HepG2 (cell line): Measurements from ENCODE around the gene UPB1. TPM values are rescaled to one million over a fixed set of nuclear protein-coding genes. Genes with fewer than 3 reads are reported as not detected.

Source experiments
- ATAC-seq: fragments of 200-7000 bp; cut with Tn5 transposase; 3 replicates; pipeline ENCODE4 v1.9.1; 2020; ENCODE audit warnings: mild to moderate bottlenecking, moderate library complexity
- BruUV-seq: library from RNA; stranded (reverse); fragments of 400-500 nt; replicated peaks from 2 replicates; lab custom pipeline; 2021; lab: Mats Ljungman, UMichigan
- CTCF ChIA-PET: fragments of 300-600 bp; formaldehyde crosslinking; extraction: SDS; loops from one replicate; lab custom pipeline; 2021; ENCODE audit warnings: low total read pairs, inconsistent platforms, low intra/inter-chr PET ratio; lab: Yijun Ruan, JAX
- POLR2A ChIA-PET: fragments of 350-600 bp; sonication (Branson Sonifier 250); formaldehyde crosslinking; loops from one replicate; lab custom pipeline; 2020; ENCODE audit warnings: antibody characterized with exemption, inconsistent platforms; lab: Yijun Ruan, JAX
- DNase-seq: peaks from one replicate; pipeline ENCODE4 v3.0.0-alpha.2; 2015; ENCODE audit warnings: low spot score
- FAIRE-seq: peaks from 3 replicates; lab custom pipeline; 2011; peaks lifted over from hg19 to GRCh38; lab: Jason Lieb, UNC
- H2AFZ ChIP-seq: one replicate; pipeline ENCODE4 v1.6.1; 2011; ENCODE audit warnings: low read length, inconsistent platforms
- H3K27ac ChIP-seq: fragments of 300-600 bp; 3 replicates; pipeline ENCODE4 v1.8.0; 2011; ENCODE audit warnings: mixed run types, mild to moderate bottlenecking, mixed read lengths, low read length, inconsistent platforms; ENCODE audit not compliant: insufficient read depth; ENCODE audit errors: extremely low read length
- H3K27me3 ChIP-seq, 2 experiments: fragments of 200-600 bp in 1 of 2; 2 replicates in 1 of 2; 3 replicates in 1 of 2; pipeline versions ENCODE4 v1.6.0 to v1.8.0; 2011; ENCODE audit warnings: low read length in 2 of 2, mild to moderate bottlenecking in 2 of 2, moderate library complexity in 2 of 2, inconsistent platforms in 1 of 2; ENCODE audit not compliant: insufficient read depth in 2 of 2, control insufficient read depth in 1 of 2
- H3K36me3 ChIP-seq, 2 experiments: fragments of 200-600 bp in 1 of 2; replicated peaks in 1 of 2; 2 replicates in 1 of 2; 3 replicates in 1 of 2; pipeline versions ENCODE4 v1.5.1 to v1.8.0; 2011; ENCODE audit warnings: low read length in 2 of 2, inconsistent platforms in 1 of 2; ENCODE audit not compliant: insufficient read depth in 2 of 2, control insufficient read depth in 1 of 2
- H3K4me1 ChIP-seq: 2 replicates; pipeline ENCODE4 v1.5.1; 2012; ENCODE audit warnings: low read length, inconsistent platforms; ENCODE audit not compliant: insufficient read depth
- H3K4me2 ChIP-seq: 2 replicates; pipeline ENCODE4 v1.6.0; 2011; ENCODE audit warnings: low read depth, low read length, inconsistent platforms
- H3K4me3 ChIP-seq, 3 experiments: fragments of 200-600 bp in 1 of 3; sonication (generic), shearing (Covaris generic) in 1 of 3; replicated peaks in 1 of 3; 2 replicates each; pipeline ENCODE4 v1.5.1; 2011 to 2016; ENCODE audit warnings: low read length in 3 of 3, inconsistent platforms in 2 of 3, low read depth in 2 of 3, mild to moderate bottlenecking in 2 of 3, control low read depth in 1 of 3, mixed read lengths in 1 of 3; ENCODE audit not compliant: insufficient read depth in 1 of 3
- H3K79me2 ChIP-seq: one replicate; pipeline ENCODE4 v1.6.1; 2011; ENCODE audit warnings: low read length, inconsistent platforms; ENCODE audit not compliant: insufficient read depth
- H3K9ac ChIP-seq: 2 replicates; pipeline ENCODE4 v1.6.0; 2011; ENCODE audit warnings: mild to moderate bottlenecking, low read depth, low read length, inconsistent platforms; ENCODE audit not compliant: insufficient read depth
- H3K9me3 ChIP-seq: 2 replicates; pipeline ENCODE4 v1.5.1; 2012; ENCODE audit warnings: mild to moderate bottlenecking, low read length
- H4K20me1 ChIP-seq: 2 replicates; pipeline ENCODE4 v1.6.0; 2011; ENCODE audit warnings: inconsistent platforms, mild to moderate bottlenecking, low read length, moderate library complexity; ENCODE audit not compliant: insufficient read depth
- ATAD3A ChIP-seq: sonication (generic); formaldehyde crosslinking; IDR thresholded peaks from 2 replicates; pipeline ENCODE4 v1.4.0; 2020; ENCODE audit warnings: missing genetic modification reagents
- KDM1A ChIP-seq: IDR thresholded peaks from 2 replicates; pipeline ENCODE4 v1.6.1; 2016; ENCODE audit warnings: missing compliant biosample characterization
- MIER3 ChIP-seq: IDR thresholded peaks from 2 replicates; pipeline ENCODE4 v1.6.1; 2016; ENCODE audit warnings: missing compliant biosample characterization, borderline replicate concordance
- SOX13 ChIP-seq, 3 experiments: fragments of 450-650 bp in 1 of 3; sonication (generic) in 1 of 3; formaldehyde crosslinking in 1 of 3; IDR thresholded peaks in 2 of 3; conservative IDR thresholded peaks in 1 of 3; 2 replicates each; pipeline versions ENCODE4 v1.5.0 to v1.6.1; 2016 to 2020; ENCODE audit warnings: antibody characterized with exemption in 1 of 3, mild to moderate bottlenecking in 1 of 3, missing compliant biosample characterization in 1 of 3, missing genetic modification reagents in 1 of 3, moderate library complexity in 1 of 3
- SP5 ChIP-seq: IDR thresholded peaks from 2 replicates; pipeline ENCODE4 v1.6.1; 2016; ENCODE audit warnings: low read depth, borderline replicate concordance
- TAF1 ChIP-seq: sonication (generic); formaldehyde crosslinking; IDR thresholded peaks from 2 replicates; pipeline ENCODE4 v1.4.0; 2020; ENCODE audit warnings: missing genetic modification reagents
- ZBTB20 ChIP-seq: sonication (generic); formaldehyde crosslinking; IDR thresholded peaks from 2 replicates; pipeline ENCODE4 v1.8.1; 2023; ENCODE audit warnings: missing genetic modification reagents, low read depth, mild to moderate bottlenecking, borderline replicate concordance
- ZBTB38 ChIP-seq: sonication (generic); formaldehyde crosslinking; IDR thresholded peaks from 2 replicates; pipeline ENCODE4 v1.5.1; 2020; ENCODE audit warnings: mild to moderate bottlenecking, missing genetic modification reagents
- ZNF251 ChIP-seq: sonication (generic); formaldehyde crosslinking; IDR thresholded peaks from 2 replicates; pipeline ENCODE4 v1.9.0; 2021; ENCODE audit warnings: mild to moderate bottlenecking, missing genetic modification reagents
- ZNF333 ChIP-seq: sonication (generic); formaldehyde crosslinking; IDR thresholded peaks from 2 replicates; pipeline ENCODE4 v1.4.0; 2020; ENCODE audit warnings: mild to moderate bottlenecking, missing genetic modification reagents, borderline replicate concordance
- ZNF546 ChIP-seq: sonication (generic); formaldehyde crosslinking; conservative IDR thresholded peaks from 2 replicates; pipeline ENCODE4 v1.8.1; 2023; ENCODE audit warnings: mild to moderate bottlenecking, missing genetic modification reagents
- ZNF558 ChIP-seq: sonication (generic); formaldehyde crosslinking; IDR thresholded peaks from 2 replicates; pipeline ENCODE4 v1.9.0; 2022; ENCODE audit warnings: mild to moderate bottlenecking, missing genetic modification reagents, borderline replicate concordance
- ZNF639 ChIP-seq: conservative IDR thresholded peaks from 2 replicates; pipeline ENCODE4 v1.6.1; 2018; ENCODE audit warnings: missing genetic modification reagents
- ZNF670 ChIP-seq: sonication (generic); formaldehyde crosslinking; IDR thresholded peaks from 2 replicates; pipeline ENCODE4 v1.8.0; 2022; ENCODE audit warnings: mild to moderate bottlenecking, missing genetic modification reagents, borderline replicate concordance
- ZNF761 ChIP-seq: sonication (generic); formaldehyde crosslinking; conservative IDR thresholded peaks from 2 replicates; pipeline ENCODE4 v1.4.0; 2020; ENCODE audit warnings: mild to moderate bottlenecking, missing genetic modification reagents
- WGBS: methylation state at CpG from one replicate; pipeline ENCODE4 v1.1.6; 2017; ENCODE audit warnings: low lambda C conversion rate; 5-methylcytosine and 5-hydroxymethylcytosine counted together
- in situ Hi-C: cut with HindIII; loops from 2 replicates; pipeline ENCODE4 v1.10.0; 2017; ENCODE audit warnings: low pct_unique_long_range_greater_than_20kb; ENCODE audit not compliant: extremely low pct_ligation_motif_present
- intact Hi-C: fragments of 100-400 bp; cut with micrococcal nuclease; formaldehyde crosslinking; loops from one replicate; pipeline ENCODE4 v1.10.0; 2022; ENCODE audit not compliant: unreplicated experiment
- polyA plus RNA-seq, 8 experiments: library from polyadenylated mRNA; depleted of rRNA in 3 of 8; stranded (reverse) in 7 of 8; unstranded in 1 of 8; fragments of >200 nt; fragmentation: Illumina TruSeq in 4 of 8; extraction: Trizol in 4 of 8; gene quantifications; 2 replicates each; pipeline versions ENCODE4 v1.2.1 to v1.2.3, GENCODE V29; 2011 to 2016; ENCODE audit warnings: low read depth in 4 of 8, missing spikeins in 1 of 8, mixed read lengths in 1 of 8; ENCODE audit not compliant: insufficient read depth in 1 of 8
- total RNA-seq, 5 experiments: library from RNA; depleted of rRNA; stranded (reverse); fragments of >200 nt; fragmentation: Illumina TruSeq; extraction: Trizol; gene quantifications; 2 replicates each; pipeline ENCODE4 v1.2.3, GENCODE V29; 2016; ENCODE audit warnings: low read depth in 1 of 5

Gene UPB1
- total and polyA plus RNA-seq, 2 of the 13 experiments (the other 11 are each of a cell fraction or from before 2014, with no cell fraction given) = 0.38 to 1.2 TPM

- POLR2A ChIA-PET = interaction anchor here (3.2 kb wide), 1 partner anchor 12 kb away, joined by 15 read pairs; no protein-coding TSS in a partner anchor
- TF ChIP-seq ZNF670 (CRISPR knock-in tag) (no peak), MIER3 (CRISPR knock-in tag) (no peak), SOX13 (IDR thresholded peaks at IDR 0.05) (no peak), SOX13 (CRISPR knock-in tag; conservative IDR thresholded peaks at IDR 0.05 in 1 of 2, IDR thresholded peaks at IDR 0.05 in 1 of 2) (no peak), TAF1 (CRISPR knock-in tag) (no peak), ZNF546 (CRISPR knock-in tag) (no peak), ZNF639 (CRISPR knock-in tag) (no peak), KDM1A (CRISPR knock-in tag) (no peak), ZBTB20 (CRISPR knock-in tag) (no peak), ZNF558 (CRISPR knock-in tag) (no peak), SP5 (CRISPR knock-in tag) (no peak), ATAD3A (CRISPR knock-in tag) (no peak), ZNF333 (CRISPR knock-in tag) (no peak), ZNF251 (CRISPR knock-in tag) (no peak), ZBTB38 (no peak), ZNF761 (no peak)
- Histone ChIP-seq H3K4me1 (peaks cover 83% of the 10 kb centered on the region), H3K4me3 (no peak overlapping the region), H3K9me3 (no peaks in the 10 kb centered on the region), H3K79me2 (no peaks in the 10 kb centered on the region), H3K27ac (no peak overlapping the region), H3K36me3 (no peaks in the 10 kb centered on the region), H2AFZ (no peak overlapping the region), H4K20me1 (no peaks in the 10 kb centered on the region), H3K4me2 (no peak overlapping the region), H3K9ac (no peak overlapping the region), H3K27me3 (no peaks in the 10 kb centered on the region)
- CTCF ChIA-PET = no interaction called here
- DNase-seq = no peak
- no peak for ATAC-seq
- WGBS = 92% methylated on average over 8 of the region's 9 CpGs
- in situ Hi-C loops = loop anchor here (10.0 kb wide), 1 partner anchor 194 kb away; no protein-coding TSS in a partner anchor
- no peak for FAIRE-seq
- no TSS peak for BruUV-seq
- intact Hi-C loops = loop anchor here (2.0 kb wide), 1 partner anchor 18 kb away; no protein-coding TSS in a partner anchor
Measured at GRCh38 chr22:24518771-24519485, 23.8 kb downstream of the UPB1 start.
